HepG2 (cell line): ENCODE data around the gene TTC6. TPM values are rescaled to one million over a fixed set of nuclear protein-coding genes. Genes with fewer than 3 reads are reported as not detected.

Experiments
- AKNA ChIP-seq: sonication (generic); formaldehyde crosslinking; IDR thresholded peaks from 2 replicates; pipeline ENCODE4 v1.4.0; 2020; ENCODE audit warnings: missing genetic modification reagents, borderline replicate concordance
- ATF7-NPFF ChIP-seq: sonication (generic); formaldehyde crosslinking; IDR thresholded peaks from 2 replicates; pipeline ENCODE4 v1.8.1; 2023; ENCODE audit warnings: mild to moderate bottlenecking, low read depth, missing genetic modification reagents, moderate library complexity
- CAMTA2 ChIP-seq: sonication (generic); formaldehyde crosslinking; IDR thresholded peaks from 2 replicates; pipeline ENCODE4 v1.4.0; 2020; ENCODE audit warnings: mild to moderate bottlenecking, missing genetic modification reagents, borderline replicate concordance
- FOXJ3 ChIP-seq: sonication (generic); formaldehyde crosslinking; IDR thresholded peaks from 2 replicates; pipeline ENCODE4 v1.4.0; 2020; ENCODE audit warnings: missing genetic modification reagents, mild to moderate bottlenecking, borderline replicate concordance
- KAT2B ChIP-seq: fragments of 150-350 bp; IDR thresholded peaks from 2 replicates; pipeline ENCODE4 v1.6.1; 2014; ENCODE audit warnings: low read depth, low read length, borderline replicate concordance
- KDM5B ChIP-seq: sonication (generic); formaldehyde crosslinking; IDR thresholded peaks from 2 replicates; pipeline ENCODE4 v1.4.0; 2020; ENCODE audit warnings: missing genetic modification reagents, mild to moderate bottlenecking, borderline replicate concordance
- MBD4 ChIP-seq: IDR thresholded peaks from 2 replicates; pipeline ENCODE4 v1.6.1; 2012; ENCODE audit warnings: low read length, inconsistent platforms, borderline replicate concordance
- RFXANK ChIP-seq: IDR thresholded peaks from 2 replicates; pipeline ENCODE4 v1.6.1; 2016
- TAF1 ChIP-seq: sonication (generic); formaldehyde crosslinking; IDR thresholded peaks from 2 replicates; pipeline ENCODE4 v1.4.0; 2020; ENCODE audit warnings: missing genetic modification reagents
- ZBTB14 ChIP-seq: sonication (generic); formaldehyde crosslinking; IDR thresholded peaks from 2 replicates; pipeline ENCODE4 v1.4.0; 2020; ENCODE audit warnings: missing genetic modification reagents
- ZBTB2 ChIP-seq: sonication (generic); formaldehyde crosslinking; IDR thresholded peaks from 2 replicates; pipeline ENCODE4 v1.8.0; 2022; ENCODE audit warnings: low read depth, missing genetic modification reagents
- ZNF251 ChIP-seq: sonication (generic); formaldehyde crosslinking; IDR thresholded peaks from 2 replicates; pipeline ENCODE4 v1.9.0; 2021; ENCODE audit warnings: mild to moderate bottlenecking, missing genetic modification reagents
- ZNF720 ChIP-seq: sonication (generic); formaldehyde crosslinking; IDR thresholded peaks from 2 replicates; pipeline ENCODE4 v1.4.0; 2020; ENCODE audit warnings: missing genetic modification reagents
- polyA plus RNA-seq, 8 experiments: library from polyadenylated mRNA; depleted of rRNA in 3 of 8; stranded (reverse) in 7 of 8; unstranded in 1 of 8; fragments of >200 nt; fragmentation: Illumina TruSeq in 4 of 8; extraction: Trizol in 4 of 8; gene quantifications; 2 replicates each; pipeline versions ENCODE4 v1.2.1 to v1.2.3, GENCODE V29; 2011 to 2016; ENCODE audit warnings: low read depth in 4 of 8, missing spikeins in 1 of 8, mixed read lengths in 1 of 8; ENCODE audit not compliant: insufficient read depth in 1 of 8
- total RNA-seq, 5 experiments: library from RNA; depleted of rRNA; stranded (reverse); fragments of >200 nt; fragmentation: Illumina TruSeq; extraction: Trizol; gene quantifications; 2 replicates each; pipeline ENCODE4 v1.2.3, GENCODE V29; 2016; ENCODE audit warnings: low read depth in 1 of 5
- TF ChIP-seq, protein P1 (sequence below): sonication (generic); formaldehyde crosslinking; IDR thresholded peaks from 2 replicates; pipeline ENCODE4 v1.4.0; 2020; ENCODE audit warnings: missing genetic modification reagents, borderline replicate concordance
- TF ChIP-seq, protein P2 (sequence below): sonication (generic); formaldehyde crosslinking; IDR thresholded peaks from 2 replicates; pipeline ENCODE4 v1.5.1; 2020; ENCODE audit warnings: mild to moderate bottlenecking, missing genetic modification reagents, borderline replicate concordance

The TTC6 gene
- total and polyA plus RNA-seq, 2 of the 13 experiments (the other 11 are each of a cell fraction or from before 2014, with no cell fraction given), result 9.3 to 27.4 TPM

- TF ChIP-seq AKNA (CRISPR knock-in tag) (peak; percentile 70; the same call in 1 of the 2 replicates), RFXANK (no peak), MBD4 (no peak), ZNF251 (CRISPR knock-in tag) (0 out of 2 replicates have a peak, but pooled peaks have one; percentile 46), TAF1 (CRISPR knock-in tag) (peak; percentile 60), KDM5B (CRISPR knock-in tag) (peak; percentile 98), KAT2B (no peak), FOXJ3 (CRISPR knock-in tag) (peak; percentile 48), ZBTB2 (CRISPR knock-in tag) (no peak), ATF7-NPFF (CRISPR knock-in tag) (peak; percentile 60), ZBTB14 (CRISPR knock-in tag) (no peak), CAMTA2 (CRISPR knock-in tag) (no peak; the same call in 1 of the 2 replicates), ZNF720 (CRISPR knock-in tag) (no peak)
- TF ChIP-seq, protein P1, sequence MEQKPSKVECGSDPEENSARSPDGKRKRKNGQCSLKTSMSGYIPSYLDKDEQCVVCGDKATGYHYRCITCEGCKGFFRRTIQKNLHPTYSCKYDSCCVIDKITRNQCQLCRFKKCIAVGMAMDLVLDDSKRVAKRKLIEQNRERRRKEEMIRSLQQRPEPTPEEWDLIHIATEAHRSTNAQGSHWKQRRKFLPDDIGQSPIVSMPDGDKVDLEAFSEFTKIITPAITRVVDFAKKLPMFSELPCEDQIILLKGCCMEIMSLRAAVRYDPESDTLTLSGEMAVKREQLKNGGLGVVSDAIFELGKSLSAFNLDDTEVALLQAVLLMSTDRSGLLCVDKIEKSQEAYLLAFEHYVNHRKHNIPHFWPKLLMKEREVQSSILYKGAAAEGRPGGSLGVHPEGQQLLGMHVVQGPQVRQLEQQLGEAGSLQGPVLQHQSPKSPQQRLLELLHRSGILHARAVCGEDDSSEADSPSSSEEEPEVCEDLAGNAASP (CRISPR knock-in tag), result peak; percentile 59
- TF ChIP-seq, protein P2, sequence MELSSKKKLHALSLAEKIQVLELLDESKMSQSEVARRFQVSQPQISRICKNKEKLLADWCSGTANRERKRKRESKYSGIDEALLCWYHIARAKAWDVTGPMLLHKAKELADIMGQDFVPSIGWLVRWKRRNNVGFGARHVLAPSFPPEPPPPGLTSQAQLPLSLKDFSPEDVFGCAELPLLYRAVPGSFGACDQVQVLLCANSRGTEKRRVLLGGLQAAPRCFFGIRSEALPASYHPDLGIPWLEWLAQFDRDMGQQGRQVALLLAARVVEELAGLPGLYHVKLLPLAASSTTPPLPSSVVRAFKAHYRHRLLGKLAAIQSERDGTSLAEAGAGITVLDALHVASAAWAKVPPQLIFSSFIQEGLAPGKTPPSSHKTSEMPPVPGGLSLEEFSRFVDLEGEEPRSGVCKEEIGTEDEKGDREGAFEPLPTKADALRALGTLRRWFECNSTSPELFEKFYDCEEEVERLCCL, result no peak
Observed at GRCh38 chr14:37587881-37588666, 7.4 kb upstream of the TTC6 start (continued).
